Measurements from ENCODE around the gene TTLL11.

The TTLL11 gene

DNA sequence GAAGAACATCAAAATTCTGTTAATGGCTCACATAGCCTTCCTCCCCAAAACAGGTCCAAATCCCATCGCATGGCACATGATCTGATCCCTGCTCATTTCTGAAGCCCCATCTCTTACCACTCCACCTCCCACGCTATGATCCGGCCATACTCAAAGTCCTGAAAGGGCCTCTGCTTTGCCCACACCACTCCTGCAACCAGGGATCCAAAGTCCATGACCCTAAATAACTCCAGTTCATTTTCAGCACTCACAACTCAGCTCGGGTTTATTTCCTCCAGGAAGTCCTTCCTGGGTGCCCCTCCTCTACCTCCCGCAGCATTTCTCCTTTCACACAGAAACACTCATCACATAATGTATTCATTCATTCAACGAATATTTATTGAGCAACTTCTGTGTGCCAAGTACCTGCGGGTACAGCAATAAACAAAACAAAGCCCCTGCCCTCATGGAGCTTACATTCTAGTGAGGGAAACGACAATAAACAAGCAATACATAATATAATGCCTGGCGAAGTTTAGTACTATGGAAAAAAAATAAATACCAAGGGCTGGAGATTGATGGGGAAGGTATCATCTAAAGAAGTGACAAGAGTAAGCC lies 2.7 kb downstream of the TTLL11 start:
- TF ChIP-seq POLR2A (IDR thresholded peaks at IDR 0.05; ENCODE audit: low read length) (no peak), GATA1 (IDR thresholded peaks at IDR 0.05; ENCODE audit: low read depth, low read length) (no peak)
- DNase-seq = no peak

DNA sequence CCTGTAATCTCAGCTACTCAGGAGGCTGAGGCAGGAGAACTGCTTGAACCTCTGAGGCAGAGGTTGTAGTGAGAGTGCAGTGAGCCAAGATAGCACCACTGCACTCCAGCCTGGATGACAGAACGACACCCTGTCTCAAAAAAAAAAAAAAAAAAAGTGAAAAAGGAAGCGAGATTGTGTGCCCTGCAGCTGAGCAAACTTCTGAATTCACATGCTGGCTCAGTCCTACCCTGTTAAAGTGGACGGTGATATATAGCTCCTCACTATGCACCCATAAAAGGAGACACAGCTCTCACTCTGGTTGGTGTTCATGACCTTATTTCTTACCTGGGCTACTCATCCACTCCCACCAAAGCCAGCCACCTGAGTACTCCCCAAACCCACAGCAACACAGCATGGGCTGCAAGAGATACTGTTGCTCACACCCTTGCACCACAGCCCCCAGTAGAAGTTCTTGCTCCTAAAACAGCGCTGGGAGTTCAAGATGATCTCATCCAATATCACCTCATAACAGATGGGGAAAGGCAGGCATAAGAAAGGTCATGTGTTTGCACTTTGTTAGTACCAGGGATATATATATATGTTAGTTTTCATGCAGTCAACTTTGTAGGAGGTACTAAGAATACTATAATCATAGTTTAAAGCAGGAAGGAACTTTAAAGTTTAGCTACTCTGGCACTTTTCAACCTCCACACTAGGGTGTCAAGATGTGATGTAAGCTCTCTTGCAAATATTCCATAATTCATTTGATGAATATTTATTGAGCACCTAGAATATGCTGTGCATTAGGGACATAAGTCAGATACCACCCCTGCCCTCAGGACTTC lies 4.0 kb downstream of the TTLL11 start:
- TF ChIP-seq POLR2A (IDR thresholded peaks at IDR 0.05; ENCODE audit: low read length) (peak; percentile 34), GATA1 (IDR thresholded peaks at IDR 0.05; ENCODE audit: low read depth, low read length) (no peak)
- DNase-seq = peak; percentile 78 to 83

- TF ChIP-seq GATA1 (IDR thresholded peaks at IDR 0.05; ENCODE audit: low read depth, low read length) (no peak), POLR2A (IDR thresholded peaks at IDR 0.05; ENCODE audit: low read length) (no peak)
- peak in 1 of 2 experiments; percentile 33 for DNase-seq
Measured at GRCh38 chr9:122087406-122088200, 5.5 kb downstream of the TTLL11 start.

DNA sequence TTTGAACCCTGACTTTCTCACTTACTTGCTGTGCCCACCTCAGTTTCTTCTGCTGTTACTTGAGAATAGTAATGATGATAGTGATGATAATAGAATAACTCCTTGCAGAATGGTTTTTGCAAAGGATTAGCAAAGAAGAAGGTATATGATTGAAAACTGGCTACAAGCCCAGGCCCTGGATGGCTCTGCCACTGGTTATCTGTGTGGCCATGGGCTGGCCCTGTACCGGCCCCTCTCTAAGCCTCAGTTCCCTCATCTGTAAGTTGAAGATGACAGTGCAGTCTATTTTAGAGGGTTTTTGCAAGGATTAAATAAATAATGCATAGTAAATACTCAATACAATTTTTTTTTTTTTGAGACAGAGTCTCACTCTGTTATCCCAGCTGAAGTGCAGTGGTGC lies 6.2 kb downstream of the TTLL11 start:
- DNase-seq = peak; percentile 41 to 49
- no peak for TF ChIP-seq GATA1 (IDR thresholded peaks at IDR 0.05; ENCODE audit: low read depth, low read length)
- no peak for TF ChIP-seq POLR2A (IDR thresholded peaks at IDR 0.05; ENCODE audit: low read length)

DNA sequence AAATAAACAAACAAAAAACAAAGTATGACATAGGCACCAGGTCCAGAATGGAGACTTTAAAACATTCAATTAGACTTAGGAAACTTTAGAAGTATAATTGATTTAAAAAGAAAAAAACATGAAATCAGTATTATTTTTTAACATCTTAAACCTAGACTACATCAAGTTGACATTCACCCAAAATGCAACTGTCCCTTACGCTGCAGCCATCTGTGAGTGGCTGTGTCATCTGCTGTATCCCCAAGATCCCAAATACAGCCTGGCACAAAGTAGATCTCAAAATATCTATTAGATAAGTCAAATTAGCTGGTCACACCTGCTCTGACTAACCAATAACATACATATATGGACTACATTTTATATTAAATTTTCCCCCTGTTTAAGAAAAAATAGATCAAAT lies 7.8 kb downstream of the TTLL11 start:
- DNase-seq = no peak
- TF ChIP-seq GATA1 (IDR thresholded peaks at IDR 0.05; ENCODE audit: low read depth, low read length) (no peak), POLR2A (IDR thresholded peaks at IDR 0.05; ENCODE audit: low read length) (no peak)

DNA sequence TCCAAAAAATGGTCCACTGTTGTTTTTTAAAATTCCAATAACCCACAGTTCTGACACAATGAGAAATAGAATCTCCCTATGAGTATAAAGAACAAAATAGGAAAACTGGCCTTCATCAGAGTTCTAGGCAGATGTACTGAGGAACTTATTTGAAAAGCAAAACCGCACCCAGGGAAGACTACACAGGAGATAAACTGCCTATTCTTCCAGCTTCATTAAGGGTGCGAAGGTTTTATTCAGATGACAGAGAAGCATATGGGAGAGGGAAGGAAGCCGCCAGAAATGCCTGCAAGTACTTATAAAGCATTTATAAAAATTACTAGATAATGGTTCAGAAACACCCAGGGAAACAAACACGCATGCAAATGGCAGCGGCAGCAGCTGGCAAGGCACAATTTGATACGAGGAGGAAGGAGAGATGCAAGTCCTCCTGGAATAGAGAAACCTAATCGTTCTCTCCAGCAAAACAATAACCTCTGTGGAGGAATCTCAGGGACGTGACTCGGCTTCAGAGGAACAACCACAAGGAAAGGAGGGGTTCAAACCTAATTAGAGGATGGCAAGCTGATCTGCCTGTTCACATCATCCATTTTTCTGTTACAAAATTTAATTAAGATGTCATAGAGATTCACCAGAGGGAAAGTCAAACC lies 9.0 kb downstream of the TTLL11 start:
- TF ChIP-seq POLR2A (IDR thresholded peaks at IDR 0.05; ENCODE audit: low read length) (no peak), GATA1 (IDR thresholded peaks at IDR 0.05; ENCODE audit: low read depth, low read length) (no peak)

GRCh38 chr9:122080986-122081385 lies 12.1 kb downstream of the TTLL11 start:
- TF ChIP-seq POLR2A (IDR thresholded peaks at IDR 0.05; ENCODE audit: low read length) (no peak), GATA1 (IDR thresholded peaks at IDR 0.05; ENCODE audit: low read depth, low read length) (no peak)
- DNase-seq = no peak

More for the DNA sequence above, 9.0 kb downstream of the TTLL11 start:
- no peak for DNase-seq

DNA sequence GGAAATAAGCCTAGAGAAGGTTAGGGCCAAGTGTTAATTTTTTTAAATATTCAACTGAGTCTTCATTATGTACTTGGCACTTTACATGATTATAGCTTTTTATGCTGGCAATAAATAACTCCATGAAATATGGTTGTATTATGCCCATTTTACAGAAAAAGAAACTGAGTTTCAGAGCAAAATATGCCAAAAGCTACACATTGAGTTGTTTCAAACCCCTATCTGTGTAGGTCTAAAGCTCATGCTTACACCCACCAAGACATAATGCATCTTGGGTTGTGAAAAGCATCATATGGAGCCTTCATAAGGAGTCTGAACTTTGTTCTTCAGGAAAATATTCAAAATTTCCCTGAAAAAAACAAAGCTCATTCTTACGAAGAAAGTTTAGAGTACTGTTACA lies 14.6 kb downstream of the TTLL11 start:
- TF ChIP-seq GATA1 (IDR thresholded peaks at IDR 0.05; ENCODE audit: low read depth, low read length) (no peak), POLR2A (IDR thresholded peaks at IDR 0.05; ENCODE audit: low read length) (no peak)
- DNase-seq = no peak

- no peak for DNase-seq
- TF ChIP-seq GATA1 (IDR thresholded peaks at IDR 0.05; ENCODE audit: low read depth, low read length) (no peak), POLR2A (IDR thresholded peaks at IDR 0.05; ENCODE audit: low read length) (no peak)
Measured at GRCh38 chr9:122076773-122077172, 16.3 kb downstream of the TTLL11 start.

GRCh38 chr9:122076117-122076516 lies 17.0 kb downstream of the TTLL11 start:
- no peak for DNase-seq
- TF ChIP-seq POLR2A (IDR thresholded peaks at IDR 0.05; ENCODE audit: low read length) = no peak

GRCh38 chr9:122075135-122076030 lies 17.7 kb downstream of the TTLL11 start:
- no peak for TF ChIP-seq GATA1 (IDR thresholded peaks at IDR 0.05; ENCODE audit: low read depth, low read length)
- no peak for DNase-seq

DNA sequence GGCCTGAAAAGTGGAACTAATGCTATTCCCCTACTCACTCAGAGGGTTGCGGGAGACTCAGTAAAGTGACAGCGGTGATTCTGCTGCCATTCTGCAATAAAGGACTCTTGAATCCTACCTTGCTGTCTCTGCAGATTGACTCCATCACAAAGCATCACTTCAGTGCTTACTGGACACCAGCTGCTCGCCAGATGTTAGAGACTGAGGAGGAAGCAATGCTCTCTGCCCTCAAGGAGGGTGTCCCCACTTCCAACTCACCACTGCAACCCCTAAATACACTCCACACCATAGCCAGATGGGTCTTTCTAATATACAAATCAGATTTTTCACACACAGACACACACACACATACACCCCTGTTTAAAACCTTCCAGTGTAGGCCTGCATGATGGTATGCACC lies 21.4 kb downstream of the TTLL11 start:
- TF ChIP-seq POLR2A (IDR thresholded peaks at IDR 0.05; ENCODE audit: low read length) (no peak), GATA1 (IDR thresholded peaks at IDR 0.05; ENCODE audit: low read depth, low read length) (no peak)
- DNase-seq = no peak
